Nephron (organoid): ENCODE measurements around the gene FAM3B.

Source experiments
- H3K27ac Mint-ChIP-seq, 3 experiments: 2 replicates each; pipeline ENCODE4 v1.8.0; 2020; ENCODE audit warnings: mixed read lengths in 3 of 3, mild to moderate bottlenecking in 2 of 3, moderate library complexity in 1 of 3
- H3K27me3 Mint-ChIP-seq: 2 replicates; pipeline ENCODE4 v1.8.0; 2021; ENCODE audit warnings: low read depth, mild to moderate bottlenecking, moderate library complexity, mixed read lengths
- H3K36me3 Mint-ChIP-seq: 2 replicates; pipeline ENCODE4 v1.8.0; 2020; ENCODE audit warnings: low read depth, mixed read lengths
- H3K4me1 Mint-ChIP-seq: 2 replicates; pipeline ENCODE4 v1.8.0; 2020; ENCODE audit warnings: mixed read lengths
- H3K4me3 Mint-ChIP-seq, 3 experiments: 2 replicates each; pipeline ENCODE4 v1.8.0; 2020; ENCODE audit warnings: mild to moderate bottlenecking in 3 of 3, mixed read lengths in 3 of 3, moderate library complexity in 2 of 3
- H3K9me3 Mint-ChIP-seq: 2 replicates; pipeline ENCODE4 v1.8.0; 2020; ENCODE audit warnings: mixed read lengths
- CTCF ChIP-seq, 3 experiments: fragments of 200-600 bp; sonication (generic); IDR thresholded peaks; one replicate each; pipeline ENCODE4 v1.5.0; 2021; ENCODE audit warnings: antibody characterized with exemption in 3 of 3; ENCODE audit not compliant: unreplicated experiment in 3 of 3

The FAM3B gene

GRCh38 chr21:41315726-41316125 is 875 bp upstream of the FAM3B start:
- Mint-ChIP-seq H3K4me1 (peaks cover 5% of the 10 kb centered on the region), H3K4me3 (peak overlapping the region; percentile 27 to 73 (median 69)), H3K9me3 (no peaks in the 10 kb centered on the region), H3K27ac (no peak overlapping the region), H3K27me3 (peaks cover 57% of the 10 kb centered on the region), H3K36me3 (no peaks in the 10 kb centered on the region)
- TF ChIP-seq CTCF (IDR thresholded peaks at IDR 0.05; ENCODE audit: unreplicated experiment in 3 of 3): no peak

GRCh38 chr21:41317063-41317392 is 427 bp downstream of the FAM3B start:
- TF ChIP-seq CTCF (IDR thresholded peaks at IDR 0.05; ENCODE audit: unreplicated experiment in 3 of 3): no peak
- Mint-ChIP-seq H3K4me1 (peaks cover 5% of the 10 kb centered on the region), H3K27me3 (peaks cover 53% of the 10 kb centered on the region), H3K36me3 (no peaks in the 10 kb centered on the region), H3K27ac (no peak overlapping the region), H3K4me3 (peak overlapping the region; percentile 73 to 84 (median 75)), H3K9me3 (no peaks in the 10 kb centered on the region)

- peaks cover 5% of the 10 kb centered on the region for H3K4me1 Mint-ChIP-seq
- peaks cover 51% of the 10 kb centered on the region for H3K27me3 Mint-ChIP-seq
- no peaks in the 10 kb centered on the region for H3K9me3 Mint-ChIP-seq
- no peaks in the 10 kb centered on the region for H3K36me3 Mint-ChIP-seq
- peak overlapping the region; percentile 73 to 84 (median 75) for H3K4me3 Mint-ChIP-seq
- TF ChIP-seq CTCF (IDR thresholded peaks at IDR 0.05; ENCODE audit: unreplicated experiment in 3 of 3): no peak
- H3K27ac Mint-ChIP-seq: no peak overlapping the region
Observed at GRCh38 chr21:41317458-41317857, 857 bp downstream of the FAM3B start.

- Mint-ChIP-seq H3K9me3 (no peaks in the 10 kb centered on the region), H3K4me1 (peaks cover 5% of the 10 kb centered on the region), H3K36me3 (no peaks in the 10 kb centered on the region), H3K4me3 (no peak overlapping the region), H3K27me3 (peaks cover 48% of the 10 kb centered on the region), H3K27ac (no peak overlapping the region)
- TF ChIP-seq CTCF (IDR thresholded peaks at IDR 0.05; ENCODE audit: unreplicated experiment in 3 of 3): no peak
Observed at GRCh38 chr21:41318218-41318617, 1.6 kb downstream of the FAM3B start.

- H3K27ac Mint-ChIP-seq: no peak overlapping the region
- no peaks in the 10 kb centered on the region for H3K36me3 Mint-ChIP-seq
- H3K4me1 Mint-ChIP-seq: peaks cover 5% of the 10 kb centered on the region
- H3K4me3 Mint-ChIP-seq: no peak overlapping the region
- no peak for TF ChIP-seq CTCF (IDR thresholded peaks at IDR 0.05; ENCODE audit: unreplicated experiment in 3 of 3)
- no peaks in the 10 kb centered on the region for H3K9me3 Mint-ChIP-seq
- peaks cover 51% of the 10 kb centered on the region for H3K27me3 Mint-ChIP-seq
Observed at GRCh38 chr21:41319273-41319672, 2.7 kb downstream of the FAM3B start.

- H3K9me3 Mint-ChIP-seq: no peaks in the 10 kb centered on the region
- no peak for TF ChIP-seq CTCF (IDR thresholded peaks at IDR 0.05; ENCODE audit: unreplicated experiment in 3 of 3)
- H3K4me1 Mint-ChIP-seq: peaks cover 17% of the 10 kb centered on the region
- H3K27me3 Mint-ChIP-seq: peaks cover 30% of the 10 kb centered on the region
- no peaks in the 10 kb centered on the region for H3K36me3 Mint-ChIP-seq
- no peak overlapping the region for H3K27ac Mint-ChIP-seq
- no peak overlapping the region for H3K4me3 Mint-ChIP-seq
Observed at GRCh38 chr21:41321211-41321907, 4.8 kb downstream of the FAM3B start.
